Astrocyte of the cerebellum (primary cell): ENCODE results near the gene ALOX5AP.

ENCODE experiments used
- DNase-seq: peaks from one replicate; pipeline ENCODE4 v3.0.0-alpha.2; 2011; ENCODE audit warnings: low read depth
- H3K4me3 ChIP-seq: 2 replicates; pipeline ENCODE4 v1.5.1; 2011; ENCODE audit warnings: mild to moderate bottlenecking, low read depth, low read length, moderate library complexity
- CTCF ChIP-seq: IDR thresholded peaks from 2 replicates; pipeline ENCODE4 v1.5.1; 2012; ENCODE audit warnings: low read length, low read depth, moderate library complexity, mild to moderate bottlenecking; ENCODE audit errors: missing control alignments
- in situ Hi-C: cut with HindIII; loops from 2 replicates; pipeline ENCODE4 v1.10.0; 2017; ENCODE audit warnings: low sequenced_read_pairs

Gene ALOX5AP

DNA sequence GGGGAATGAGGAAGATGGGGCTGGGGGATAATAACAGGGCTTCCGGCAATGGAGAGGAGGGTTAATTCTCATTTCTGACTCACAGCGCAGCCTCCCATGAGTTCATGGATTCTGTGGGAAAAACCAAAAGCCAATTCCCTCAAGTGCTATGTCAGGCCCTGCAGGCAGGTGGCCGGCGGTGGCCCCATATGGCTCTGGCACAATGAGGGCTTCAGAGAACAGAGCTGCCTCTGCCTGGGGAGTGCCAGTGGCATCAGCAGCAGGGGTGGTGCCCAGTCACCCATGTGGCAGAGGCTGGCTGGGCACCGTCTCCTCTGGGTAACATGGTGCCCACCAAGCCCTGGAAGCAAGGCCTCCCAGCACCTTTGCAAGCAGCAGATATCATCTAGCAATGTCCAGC lies 69.1 kb downstream of the ALOX5AP start:
- TF ChIP-seq CTCF: peak; percentile 38
- no peak for DNase-seq
- in situ Hi-C loops: no loop called here
- H3K4me3 ChIP-seq: no peak overlapping the region

- DNase-seq: no peak
- in situ Hi-C loops: loop anchor here (5.0 kb wide), 1 partner anchor 47 kb away; no protein-coding TSS in a partner anchor
- no peak for TF ChIP-seq CTCF
- no peak overlapping the region for H3K4me3 ChIP-seq
Measured at GRCh38 chr13:30805132-30805537, 69.8 kb downstream of the ALOX5AP start.

- TF ChIP-seq CTCF: no peak
Measured at GRCh38 chr13:30805603-30806011, 70.3 kb downstream of the ALOX5AP start.

GRCh38 chr13:30806784-30807183 lies 71.4 kb downstream of the ALOX5AP start:
- in situ Hi-C loops: loop anchor here (5.0 kb wide), 1 partner anchor 46 kb away; no protein-coding TSS in a partner anchor
- DNase-seq: no peak
- no peak for TF ChIP-seq CTCF
- H3K4me3 ChIP-seq: no peak overlapping the region

More at GRCh38 chr13:30805603-30806011, 70.3 kb downstream of the ALOX5AP start:
- in situ Hi-C loops: loop anchor here (5.0 kb wide), 1 partner anchor 47 kb away; no protein-coding TSS in a partner anchor
- no peak for DNase-seq
- no peak overlapping the region for H3K4me3 ChIP-seq

GRCh38 chr13:30807392-30807791 lies 72.0 kb downstream of the ALOX5AP start:
- H3K4me3 ChIP-seq: no peak overlapping the region
- no peak for TF ChIP-seq CTCF
- in situ Hi-C loops: loop anchor here (5.0 kb wide), 1 partner anchor 45 kb away; no protein-coding TSS in a partner anchor
- no peak for DNase-seq

GRCh38 chr13:30808600-30808999 lies 73.3 kb downstream of the ALOX5AP start:
- H3K4me3 ChIP-seq: no peak overlapping the region
- in situ Hi-C loops: loop anchor here (5.0 kb wide), 1 partner anchor 44 kb away; no protein-coding TSS in a partner anchor
- no peak for DNase-seq
- no peak for TF ChIP-seq CTCF
